Amniotic epithelial cell (primary cell): ENCODE results near the gene STARD10.

ENCODE experiments used
- DNase-seq: peaks from one replicate; pipeline ENCODE4 v3.0.0-alpha.2; 2010; ENCODE audit warnings: low read depth

STARD10 gene

GRCh38 chr11:72780296-72781062, 13.4 kb downstream of the STARD10 start:
- no peak for DNase-seq

GRCh38 chr11:72779495-72780128, 14.2 kb downstream of the STARD10 start:
- DNase-seq = no peak

GRCh38 chr11:72778535-72779494, 15.0 kb downstream of the STARD10 start:
- no peak for DNase-seq

- peak; percentile 73 for DNase-seq
Measured at GRCh38 chr11:72777755-72778278, 16.0 kb downstream of the STARD10 start.

GRCh38 chr11:72776844-72777754, 16.7 kb downstream of the STARD10 start:
- no peak for DNase-seq

- no peak for DNase-seq
Measured at GRCh38 chr11:72776117-72776843, 17.6 kb downstream of the STARD10 start.

GRCh38 chr11:72775288-72776110, 18.3 kb downstream of the STARD10 start:
- DNase-seq = no peak

- DNase-seq = no peak
Measured at GRCh38 chr11:72774499-72774898, 19.3 kb downstream of the STARD10 start.

- DNase-seq = peak; percentile 25
Measured at GRCh38 chr11:72773696-72774095, 20.2 kb downstream of the STARD10 start.

GRCh38 chr11:72773291-72773690, 20.6 kb downstream of the STARD10 start:
- DNase-seq = peak; percentile 91

- DNase-seq = no peak
Measured at GRCh38 chr11:72772059-72772458, 21.8 kb downstream of the STARD10 start.

GRCh38 chr11:72771507-72771906, 22.3 kb downstream of the STARD10 start:
- peak; percentile 74 for DNase-seq

- DNase-seq = no peak
Measured at GRCh38 chr11:72770799-72771198, 23.0 kb downstream of the STARD10 start.

- DNase-seq = peak; percentile 47
Measured at GRCh38 chr11:72769680-72770079, 24.2 kb downstream of the STARD10 start.

GRCh38 chr11:72768581-72768980, 25.3 kb downstream of the STARD10 start:
- DNase-seq = no peak

- DNase-seq = no peak
Measured at GRCh38 chr11:72767203-72768062, 26.4 kb downstream of the STARD10 start.

GRCh38 chr11:72766152-72766902, 27.5 kb downstream of the STARD10 start:
- no peak for DNase-seq

- no peak for DNase-seq
Measured at GRCh38 chr11:72764503-72764902, 29.3 kb downstream of the STARD10 start.
